ENCODE results near the gene SLC44A2.

Gene SLC44A2

GRCh38 chr19:10636304-10636972 is 11.1 kb downstream of the SLC44A2 start (continued):
- TF ChIP-seq ZSCAN5A (tag by site-specific recombination; IDR thresholded peaks at IDR 0.05) (no peak), HIC1 (tag by site-specific recombination; IDR thresholded peaks at IDR 0.05) (no peak), ZNF280D (tag by site-specific recombination; IDR thresholded peaks at IDR 0.05) (no peak), MZF1 (tag by site-specific recombination; IDR thresholded peaks at IDR 0.05; ENCODE audit: borderline replicate concordance) (no peak), ZNF121 (tag by site-specific recombination; IDR thresholded peaks at IDR 0.05) (no peak), ZNF214 (tag by site-specific recombination; IDR thresholded peaks at IDR 0.05; ENCODE audit: borderline replicate concordance) (no peak), ZNF677 (tag by site-specific recombination; IDR thresholded peaks at IDR 0.05) (no peak), ZNF510 (tag by site-specific recombination; IDR thresholded peaks at IDR 0.05; ENCODE audit: insufficient replicate concordance) (no peak)

- CTCF ChIA-PET: interaction anchor here (1.0 kb wide), 1 partner anchor 56 kb away, joined by 4 read pairs; no protein-coding TSS in a partner anchor
- TF ChIP-seq ZNF548 (tag by site-specific recombination; IDR thresholded peaks at IDR 0.05) (no peak), ZNF624 (tag by site-specific recombination; IDR thresholded peaks at IDR 0.05) (no peak), GLIS2 (tag by site-specific recombination; IDR thresholded peaks at IDR 0.05) (no peak), TSHZ1 (tag by site-specific recombination; IDR thresholded peaks at IDR 0.05; ENCODE audit: borderline replicate concordance) (no peak), PRDM10 (tag by site-specific recombination; IDR thresholded peaks at IDR 0.05) (0 out of 2 replicates have a peak, but pooled peaks have one; percentile 26), EGR2 (tag by site-specific recombination; IDR thresholded peaks at IDR 0.05; ENCODE audit: low read depth) (peak; percentile 83), ZBTB49 (tag by site-specific recombination; IDR thresholded peaks at IDR 0.05; ENCODE audit: low read depth) (no peak), ZSCAN23 (tag by site-specific recombination; IDR thresholded peaks at IDR 0.05) (no peak), ZFP41 (tag by site-specific recombination; IDR thresholded peaks at IDR 0.05; ENCODE audit: borderline replicate concordance) (no peak), ZFHX2 (tag by site-specific recombination; conservative IDR thresholded peaks at IDR 0.05) (peak; percentile 73)
- POLR2A ChIA-PET: no interaction called here
- no peaks in the 10 kb centered on the region for H3K9me3 ChIP-seq (ENCODE audit: control insufficient read depth, insufficient read depth, low read depth, low read length)
- no peak overlapping the region for H3K4me3 ChIP-seq (ENCODE audit: low read depth, low read length)
- no peak overlapping the region for H3K27ac ChIP-seq (ENCODE audit: extremely low read depth, low read depth, low read length)
- no peaks in the 10 kb centered on the region for H3K4me1 ChIP-seq (ENCODE audit: control insufficient read depth, insufficient read depth, low read length)
- H3K36me3 ChIP-seq (ENCODE audit: control insufficient read depth in 2 of 2, insufficient read depth in 1 of 2, low read length in 2 of 2): peaks cover 0 to 73% of the 10 kb centered on the region in 2 experiments; a peak in 2 of 3 replicates
These were observed 12.5 kb downstream of the SLC44A2 start for GRCh38 chr19:10637894-10638293.
